ENCODE measurements around the gene RAVER2.
A peak's percentile ranks its signal among the peaks of the same experiment; 100 is the strongest.

Gene RAVER2
- long read RNA-seq, full-length matches to known transcripts = 1 of 13 reads
- long read RNA-seq, partial matches to known transcripts = 7 of 13 reads
- long read RNA-seq, other reads (novel, unspliced or antisense) = 5 of 13 reads

- no peaks in the 10 kb centered on the region for H3K27me3 ChIP-seq (ENCODE audit: insufficient read depth, poor library complexity, severe bottlenecking)
- peak within 1 kb of the TSS; percentile 85 for H3K27ac ChIP-seq (replicated peaks)
- no peak for TF ChIP-seq SPI1 (IDR thresholded peaks at IDR 0.05; ENCODE audit: borderline replicate concordance, low read depth)
- no peak for TF ChIP-seq GABPA (IDR thresholded peaks at IDR 0.05; ENCODE audit: low read depth)
- TF ChIP-seq, protein P1, sequence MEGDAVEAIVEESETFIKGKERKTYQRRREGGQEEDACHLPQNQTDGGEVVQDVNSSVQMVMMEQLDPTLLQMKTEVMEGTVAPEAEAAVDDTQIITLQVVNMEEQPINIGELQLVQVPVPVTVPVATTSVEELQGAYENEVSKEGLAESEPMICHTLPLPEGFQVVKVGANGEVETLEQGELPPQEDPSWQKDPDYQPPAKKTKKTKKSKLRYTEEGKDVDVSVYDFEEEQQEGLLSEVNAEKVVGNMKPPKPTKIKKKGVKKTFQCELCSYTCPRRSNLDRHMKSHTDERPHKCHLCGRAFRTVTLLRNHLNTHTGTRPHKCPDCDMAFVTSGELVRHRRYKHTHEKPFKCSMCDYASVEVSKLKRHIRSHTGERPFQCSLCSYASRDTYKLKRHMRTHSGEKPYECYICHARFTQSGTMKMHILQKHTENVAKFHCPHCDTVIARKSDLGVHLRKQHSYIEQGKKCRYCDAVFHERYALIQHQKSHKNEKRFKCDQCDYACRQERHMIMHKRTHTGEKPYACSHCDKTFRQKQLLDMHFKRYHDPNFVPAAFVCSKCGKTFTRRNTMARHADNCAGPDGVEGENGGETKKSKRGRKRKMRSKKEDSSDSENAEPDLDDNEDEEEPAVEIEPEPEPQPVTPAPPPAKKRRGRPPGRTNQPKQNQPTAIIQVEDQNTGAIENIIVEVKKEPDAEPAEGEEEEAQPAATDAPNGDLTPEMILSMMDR (IDR thresholded peaks at IDR 0.05; ENCODE audit: insufficient read depth, low read length) = peak; percentile 27
- TF ChIP-seq REST (IDR thresholded peaks at IDR 0.05; ENCODE audit: insufficient replicate concordance, low read depth) = no peak
- no peak for TF ChIP-seq POLR2AphosphoS5 (IDR thresholded peaks at IDR 0.05; ENCODE audit: low read depth)
These were observed at the start of gene RAVER2 for GRCh38 chr1:64744492-64745180. TSS of gene RAVER2 (plus strand) at chr1:64745075. CDS start at chr1:64745173, 98 bp downstream.

GRCh38 chr1:64696879-64697278, 48.0 kb upstream of the RAVER2 start:
- Histone ChIP-seq H3K27me3 (ENCODE audit: insufficient read depth, poor library complexity, severe bottlenecking) (peaks cover 6% of the 10 kb centered on the region), H3K27ac (replicated peaks) (no peak overlapping the region), H3K4me3 (replicated peaks; ENCODE audit: insufficient read depth, low read length) (no peak overlapping the region)
- DNase-seq (ENCODE audit: low read depth in 1 of 2, low spot score in 1 of 2) = no peak
- no peak for TF ChIP-seq REST (IDR thresholded peaks at IDR 0.05; ENCODE audit: insufficient replicate concordance, low read depth)
- TF ChIP-seq, protein P1 (IDR thresholded peaks at IDR 0.05; ENCODE audit: insufficient read depth, low read length) = no peak
- no peak for TF ChIP-seq POLR2AphosphoS5 (IDR thresholded peaks at IDR 0.05; ENCODE audit: low read depth)
- TF ChIP-seq GABPA (IDR thresholded peaks at IDR 0.05; ENCODE audit: low read depth) = no peak
- no peak for TF ChIP-seq SPI1 (IDR thresholded peaks at IDR 0.05; ENCODE audit: borderline replicate concordance, low read depth)

More at GRCh38 chr1:64744492-64745180, at the start of gene RAVER2:
- peak within 1 kb of the TSS; percentile 85 for H3K4me3 ChIP-seq (replicated peaks; ENCODE audit: insufficient read depth, low read length)
- peak in 1 of 2 experiments; percentile 74 for DNase-seq (ENCODE audit: low read depth in 1 of 2, low spot score in 1 of 2)

- no peak overlapping the region for H3K4me3 ChIP-seq (replicated peaks; ENCODE audit: insufficient read depth, low read length)
- no peak for DNase-seq (ENCODE audit: low read depth in 1 of 2, low spot score in 1 of 2)
- H3K27me3 ChIP-seq (ENCODE audit: insufficient read depth, poor library complexity, severe bottlenecking) = no peaks in the 10 kb centered on the region
- no peak overlapping the region for H3K27ac ChIP-seq (replicated peaks)
- TF ChIP-seq SPI1 (IDR thresholded peaks at IDR 0.05; ENCODE audit: borderline replicate concordance, low read depth) (no peak), REST (IDR thresholded peaks at IDR 0.05; ENCODE audit: insufficient replicate concordance, low read depth) (no peak), GABPA (IDR thresholded peaks at IDR 0.05; ENCODE audit: low read depth) (no peak), POLR2AphosphoS5 (IDR thresholded peaks at IDR 0.05; ENCODE audit: low read depth) (no peak)
- TF ChIP-seq, protein P1 (IDR thresholded peaks at IDR 0.05; ENCODE audit: insufficient read depth, low read length) = no peak
These were observed 45.5 kb upstream of the RAVER2 start for GRCh38 chr1:64699327-64699726.

Data from HL-60 (cell line).